Esophagus squamous epithelium (tissue), 4 donors: ENCODE data around the gene MTOR.

Experiments
- POLR2A ChIP-seq, 4 donors: fragments of 450-650 bp; IDR thresholded peaks; one replicate each; pipeline ENCODE4 v1.6.1; 2017; ENCODE audit warnings: antibody characterized with exemption in 4 of 4, mild to moderate bottlenecking in 4 of 4, moderate library complexity in 3 of 4
- TF ChIP-seq, protein P1 (sequence below), 6 experiments: fragments of 450-650 bp in 4 of 6; fragments of 200-600 bp in 2 of 6; sonication (generic) in 2 of 6; IDR thresholded peaks; one replicate each; pipeline ENCODE4 v1.5.1; 2016 to 2019; ENCODE audit warnings: antibody characterized with exemption in 6 of 6, mild to moderate bottlenecking in 4 of 6, moderate library complexity in 4 of 6

DNA sequence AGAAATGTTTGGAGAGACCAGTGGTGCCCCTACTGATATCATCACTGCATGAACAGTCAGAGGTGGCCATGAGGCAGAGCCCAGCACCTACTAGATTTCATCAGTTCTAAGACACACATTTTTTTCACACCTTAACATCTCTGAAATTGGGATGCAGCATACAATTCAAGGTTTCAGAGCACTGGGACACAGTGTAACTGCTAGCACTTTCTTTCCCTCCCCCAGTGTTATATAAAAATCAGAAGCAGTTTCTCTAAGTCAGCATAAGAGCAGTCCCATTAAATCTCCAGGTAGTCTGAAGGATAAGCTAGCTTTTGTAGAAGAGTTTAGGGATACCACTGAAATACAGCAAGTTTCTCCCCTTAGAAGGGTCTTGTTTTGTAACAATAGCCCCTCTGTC lies 83.2 kb downstream of the MTOR start:
- TF ChIP-seq POLR2A (IDR thresholded peaks at IDR 0.05), result no peak
- TF ChIP-seq, protein P1, sequence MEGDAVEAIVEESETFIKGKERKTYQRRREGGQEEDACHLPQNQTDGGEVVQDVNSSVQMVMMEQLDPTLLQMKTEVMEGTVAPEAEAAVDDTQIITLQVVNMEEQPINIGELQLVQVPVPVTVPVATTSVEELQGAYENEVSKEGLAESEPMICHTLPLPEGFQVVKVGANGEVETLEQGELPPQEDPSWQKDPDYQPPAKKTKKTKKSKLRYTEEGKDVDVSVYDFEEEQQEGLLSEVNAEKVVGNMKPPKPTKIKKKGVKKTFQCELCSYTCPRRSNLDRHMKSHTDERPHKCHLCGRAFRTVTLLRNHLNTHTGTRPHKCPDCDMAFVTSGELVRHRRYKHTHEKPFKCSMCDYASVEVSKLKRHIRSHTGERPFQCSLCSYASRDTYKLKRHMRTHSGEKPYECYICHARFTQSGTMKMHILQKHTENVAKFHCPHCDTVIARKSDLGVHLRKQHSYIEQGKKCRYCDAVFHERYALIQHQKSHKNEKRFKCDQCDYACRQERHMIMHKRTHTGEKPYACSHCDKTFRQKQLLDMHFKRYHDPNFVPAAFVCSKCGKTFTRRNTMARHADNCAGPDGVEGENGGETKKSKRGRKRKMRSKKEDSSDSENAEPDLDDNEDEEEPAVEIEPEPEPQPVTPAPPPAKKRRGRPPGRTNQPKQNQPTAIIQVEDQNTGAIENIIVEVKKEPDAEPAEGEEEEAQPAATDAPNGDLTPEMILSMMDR (IDR thresholded peaks at IDR 0.05), result no peak
